Right lobe of liver (tissue), 4 donors: Measurements from ENCODE around the gene GGACT.

Experiments used
- CTCF ChIP-seq, 4 donors: fragments of 200-600 bp in 3 of 4; fragments of 450-650 bp in 1 of 4; IDR thresholded peaks; one replicate each; pipeline versions ENCODE4 v1.5.1 to v1.8.0; 2016 to 2022; ENCODE audit warnings: antibody characterized with exemption in 4 of 4, mild to moderate bottlenecking in 2 of 4
- POLR2A ChIP-seq: fragments of 450-650 bp; IDR thresholded peaks from one replicate; pipeline ENCODE4 v1.6.1; 2017; ENCODE audit warnings: antibody characterized with exemption, mild to moderate bottlenecking
- donor health status: DM: no; HTN: no; CAD: no.
- donor health status: DM: no; HTN: no; CAD: no.
- donor health status: DM: no; HTN: yes; CAD: no.

- TF ChIP-seq CTCF (IDR thresholded peaks at IDR 0.05) (no peak), POLR2A (no peak)
Observed at GRCh38 chr13:100540621-100541020, 48.0 kb downstream of the GGACT start.
